Endothelial cell of umbilical vein (primary cell): ENCODE results near the gene PDHX.

Experiments used
- FOS ChIP-seq: IDR thresholded peaks from 2 replicates; pipeline ENCODE4 v1.6.1; 2011; ENCODE audit warnings: mild to moderate bottlenecking, low read length, moderate library complexity, borderline replicate concordance; ENCODE audit not compliant: insufficient read depth
- JUN ChIP-seq: IDR thresholded peaks from 2 replicates; pipeline ENCODE4 v1.6.1; 2011; ENCODE audit warnings: borderline replicate concordance, low read depth; ENCODE audit not compliant: insufficient read length, insufficient read depth
- MYC ChIP-seq: IDR thresholded peaks from one replicate; pipeline ENCODE4 v1.6.1; 2011; ENCODE audit warnings: mild to moderate bottlenecking, low read depth, low read length
- POLR2A ChIP-seq: IDR thresholded peaks from 2 replicates; pipeline ENCODE4 v1.6.1; 2012; ENCODE audit warnings: low read depth, mild to moderate bottlenecking, control low read depth, low read length
- POLR2AphosphoS5 ChIP-seq: IDR thresholded peaks from 2 replicates; pipeline ENCODE4 v1.6.1; 2012; ENCODE audit warnings: low read depth, mild to moderate bottlenecking, control low read depth, low read length, moderate library complexity; ENCODE audit not compliant: insufficient read depth
- TF ChIP-seq, protein P1 (sequence below), 2 donors: IDR thresholded peaks; 1 replicate in 1 of 2; 2 replicates in 1 of 2; pipeline ENCODE4 v1.5.1; 2011; ENCODE audit warnings: low read length in 2 of 2, mild to moderate bottlenecking in 2 of 2, moderate library complexity in 2 of 2, control low read depth in 1 of 2, inconsistent platforms in 1 of 2, low read depth in 1 of 2; ENCODE audit not compliant: insufficient read depth in 1 of 2; ENCODE audit errors: extremely low read depth in 1 of 2
- TF ChIP-seq, protein P2 (sequence below): IDR thresholded peaks from 2 replicates; pipeline ENCODE4 v1.6.1; 2011; ENCODE audit not compliant: insufficient read depth, insufficient read length

DNA sequence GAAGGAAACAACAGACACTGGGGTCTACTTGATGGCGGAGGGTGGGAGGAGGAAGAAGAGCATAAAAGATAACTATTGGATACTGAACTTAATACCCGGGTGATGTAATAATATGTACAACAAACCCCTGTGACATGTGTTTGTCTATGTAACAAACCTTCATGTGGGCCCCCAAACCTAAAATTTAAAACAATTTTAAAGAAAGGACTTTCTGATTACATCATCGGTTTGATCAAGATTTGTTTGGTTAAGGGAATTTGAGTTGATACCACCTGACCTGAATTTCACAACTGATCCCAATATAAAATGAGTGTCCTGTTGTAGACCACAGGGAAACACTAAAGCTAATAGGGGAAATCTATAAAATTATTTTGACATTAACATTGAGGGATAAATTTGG lies 34.5 kb upstream of the PDHX start:
- TF ChIP-seq JUN (no peak), POLR2A (no peak), POLR2AphosphoS5 (no peak), MYC (no peak), FOS (no peak)
- TF ChIP-seq, protein P1, sequence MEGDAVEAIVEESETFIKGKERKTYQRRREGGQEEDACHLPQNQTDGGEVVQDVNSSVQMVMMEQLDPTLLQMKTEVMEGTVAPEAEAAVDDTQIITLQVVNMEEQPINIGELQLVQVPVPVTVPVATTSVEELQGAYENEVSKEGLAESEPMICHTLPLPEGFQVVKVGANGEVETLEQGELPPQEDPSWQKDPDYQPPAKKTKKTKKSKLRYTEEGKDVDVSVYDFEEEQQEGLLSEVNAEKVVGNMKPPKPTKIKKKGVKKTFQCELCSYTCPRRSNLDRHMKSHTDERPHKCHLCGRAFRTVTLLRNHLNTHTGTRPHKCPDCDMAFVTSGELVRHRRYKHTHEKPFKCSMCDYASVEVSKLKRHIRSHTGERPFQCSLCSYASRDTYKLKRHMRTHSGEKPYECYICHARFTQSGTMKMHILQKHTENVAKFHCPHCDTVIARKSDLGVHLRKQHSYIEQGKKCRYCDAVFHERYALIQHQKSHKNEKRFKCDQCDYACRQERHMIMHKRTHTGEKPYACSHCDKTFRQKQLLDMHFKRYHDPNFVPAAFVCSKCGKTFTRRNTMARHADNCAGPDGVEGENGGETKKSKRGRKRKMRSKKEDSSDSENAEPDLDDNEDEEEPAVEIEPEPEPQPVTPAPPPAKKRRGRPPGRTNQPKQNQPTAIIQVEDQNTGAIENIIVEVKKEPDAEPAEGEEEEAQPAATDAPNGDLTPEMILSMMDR (IDR thresholded peaks at IDR 0.05; ENCODE audit: extremely low read depth in 1 of 2, insufficient read depth in 1 of 2, low read depth in 1 of 2, low read length in 2 of 2), result no peak
- TF ChIP-seq, protein P2, sequence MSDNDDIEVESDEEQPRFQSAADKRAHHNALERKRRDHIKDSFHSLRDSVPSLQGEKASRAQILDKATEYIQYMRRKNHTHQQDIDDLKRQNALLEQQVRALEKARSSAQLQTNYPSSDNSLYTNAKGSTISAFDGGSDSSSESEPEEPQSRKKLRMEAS, result no peak
